ENCODE measurements around the gene METTL9.
"Not testable (repeated sequence)": the region's sequence is repeated elsewhere in the genome, so short reads cannot be mapped to it uniquely, and the experiment has no call there.

Gene METTL9

GRCh38 chr16:21597561-21598030 lies 1.8 kb upstream of the METTL9 start:
- TF ChIP-seq CTCF (IDR thresholded peaks at IDR 0.05; ENCODE audit: control extremely low read depth, extremely low read depth, low read depth, missing control alignments) = no peak
- POLR2A ChIA-PET = no interaction called here
- DNase-seq (ENCODE audit: extremely low spot score) = no peak
- CTCF ChIA-PET = interaction anchor here (1.2 kb wide), 1 partner anchor 111 kb away, joined by 3 read pairs; no protein-coding TSS in a partner anchor

- no peak for DNase-seq (ENCODE audit: extremely low spot score)
- POLR2A ChIA-PET = no interaction called here
- CTCF ChIA-PET = interaction anchor here (1.7 kb wide), 1 partner anchor 16 kb away, joined by 6 read pairs; no protein-coding TSS in a partner anchor
- no peak for TF ChIP-seq CTCF (IDR thresholded peaks at IDR 0.05; ENCODE audit: control extremely low read depth, extremely low read depth, low read depth, missing control alignments)
These were observed 1.2 kb upstream of the METTL9 start for GRCh38 chr16:21598206-21598605.

GRCh38 chr16:21598701-21599121 lies 666 bp upstream of the METTL9 start:
- POLR2A ChIA-PET = no interaction called here
- no peak for TF ChIP-seq CTCF (IDR thresholded peaks at IDR 0.05; ENCODE audit: control extremely low read depth, extremely low read depth, low read depth, missing control alignments)
- CTCF ChIA-PET = interaction anchor here (1.7 kb wide), 1 partner anchor 17 kb away, joined by 6 read pairs; no protein-coding TSS in a partner anchor
- peak; percentile 23 for DNase-seq (ENCODE audit: extremely low spot score)

- POLR2A ChIA-PET = no interaction called here
- TF ChIP-seq CTCF (IDR thresholded peaks at IDR 0.05; ENCODE audit: control extremely low read depth, extremely low read depth, low read depth, missing control alignments) = no peak
- peak; percentile 16 for DNase-seq (ENCODE audit: extremely low spot score)
- CTCF ChIA-PET = interaction anchor here (1.0 to 1.7 kb wide), 6 partner anchors 9 to 57 kb away, joined by 3 to 6 read pairs (median 4); no protein-coding TSS in a partner anchor
These were observed 825 bp downstream of the METTL9 start for GRCh38 chr16:21600031-21600773.

GRCh38 chr16:21602785-21603184 lies 3.4 kb downstream of the METTL9 start:
- DNase-seq (ENCODE audit: extremely low spot score) = no peak
- ChIA-PET POLR2A (interaction anchor here (0.6 kb wide), 1 partner anchor 120 kb away, joined by 4 read pairs; no protein-coding TSS in a partner anchor), CTCF (interaction anchor here (0.9 to 3.4 kb wide), 5 partner anchors 14 to 106 kb away, joined by 3 to 20 read pairs (median 5); no protein-coding TSS in a partner anchor)
- no peak for TF ChIP-seq CTCF (IDR thresholded peaks at IDR 0.05; ENCODE audit: control extremely low read depth, extremely low read depth, low read depth, missing control alignments)

- TF ChIP-seq CTCF (IDR thresholded peaks at IDR 0.05; ENCODE audit: control extremely low read depth, extremely low read depth, low read depth, missing control alignments) = no peak
- ChIA-PET POLR2A (no interaction called here), CTCF (interaction anchor here (0.7 to 3.4 kb wide), 8 partner anchors 11 to 53 kb away, joined by 3 to 20 read pairs (median 4); no protein-coding TSS in a partner anchor)
- no peak for DNase-seq (ENCODE audit: extremely low spot score)
These were observed 4.6 kb downstream of the METTL9 start for GRCh38 chr16:21603928-21604327.

GRCh38 chr16:21605848-21606247 lies 6.5 kb downstream of the METTL9 start:
- POLR2A ChIA-PET; DNase-seq (ENCODE audit: extremely low spot score): not testable (repeated sequence)
- CTCF ChIA-PET = interaction anchor here (0.8 to 3.4 kb wide), 3 partner anchors 17 to 35 kb away, joined by 3 to 20 read pairs (median 4); no protein-coding TSS in a partner anchor

Data from GM10248 (cell line).